ENCODE data around the gene CNPY3. TPM values are rescaled to one million over a fixed set of nuclear protein-coding genes. Genes with fewer than 3 reads are reported as not detected.

CNPY3 gene
- total RNA-seq = 31.3 and 44.8 TPM in 2 replicates

DNA sequence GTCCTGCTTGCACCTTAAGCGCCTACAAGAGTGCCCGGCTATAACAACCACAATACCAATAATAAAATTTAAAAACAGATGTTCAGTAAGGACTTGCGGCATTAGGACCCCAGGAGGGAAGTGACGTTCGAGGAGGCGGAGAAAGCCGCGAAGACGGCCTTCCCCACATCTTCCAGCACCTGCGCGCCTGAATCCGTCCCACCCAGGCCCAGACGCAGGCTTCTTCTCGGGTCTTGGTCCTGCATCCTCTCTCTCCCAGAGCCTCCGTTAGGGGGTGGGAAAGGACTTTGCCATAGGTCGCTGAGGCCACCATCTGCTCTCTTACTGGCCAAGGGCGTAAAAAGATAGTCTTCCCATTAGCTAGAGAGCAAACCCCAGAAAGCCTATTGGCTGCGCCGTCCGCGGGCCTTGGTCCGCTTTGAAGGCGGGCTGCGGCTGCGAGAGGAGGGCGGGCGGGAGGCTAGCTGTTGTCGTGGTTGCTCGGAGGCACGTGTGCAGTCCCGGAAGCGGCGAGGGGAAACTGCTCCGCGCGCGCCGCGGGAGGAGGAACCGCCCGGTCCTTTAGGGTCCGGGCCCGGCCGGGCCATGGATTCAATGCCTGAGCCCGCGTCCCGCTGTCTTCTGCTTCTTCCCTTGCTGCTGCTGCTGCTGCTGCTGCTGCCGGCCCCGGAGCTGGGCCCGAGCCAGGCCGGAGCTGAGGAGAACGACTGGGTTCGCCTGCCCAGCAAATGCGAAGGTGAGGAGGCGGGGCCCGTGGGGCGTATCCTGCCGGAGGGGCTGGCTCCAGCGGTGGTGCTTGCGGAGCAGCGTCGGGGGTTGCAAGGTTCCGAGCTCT is at the start of gene CNPY3:
Gene CNPY3 (plus strand): TSS at position 495 of the 835 bp plus-strand sequence. CDS start 91 bp downstream, at position 586.

DNA sequence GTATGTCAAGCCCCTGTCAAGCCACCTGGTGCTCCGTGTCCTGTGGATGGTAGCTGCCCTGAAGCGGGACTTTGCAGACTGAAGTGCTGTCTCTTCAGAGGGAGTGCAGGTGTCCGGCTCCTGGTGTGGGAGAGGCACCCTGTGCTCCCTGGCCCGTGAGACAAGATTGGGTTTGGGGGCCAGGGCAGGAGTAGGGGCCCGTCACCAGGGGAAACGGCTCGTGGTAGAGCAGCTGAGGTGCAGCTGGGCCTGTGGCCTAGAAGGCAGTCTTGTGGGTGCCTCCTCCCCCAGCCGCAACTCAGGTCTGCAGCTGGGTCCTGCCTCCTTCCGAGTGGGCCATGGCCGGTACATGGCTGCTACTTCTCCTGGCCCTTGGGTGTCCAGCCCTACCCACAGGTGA is 13.5 kb upstream of the CNPY3 start, which contains the start of gene PTCRA:
Gene PTCRA (plus strand): TSS at position 322 of the 400 bp plus-strand sequence. CDS start 17 bp downstream, at position 339.

DNA sequence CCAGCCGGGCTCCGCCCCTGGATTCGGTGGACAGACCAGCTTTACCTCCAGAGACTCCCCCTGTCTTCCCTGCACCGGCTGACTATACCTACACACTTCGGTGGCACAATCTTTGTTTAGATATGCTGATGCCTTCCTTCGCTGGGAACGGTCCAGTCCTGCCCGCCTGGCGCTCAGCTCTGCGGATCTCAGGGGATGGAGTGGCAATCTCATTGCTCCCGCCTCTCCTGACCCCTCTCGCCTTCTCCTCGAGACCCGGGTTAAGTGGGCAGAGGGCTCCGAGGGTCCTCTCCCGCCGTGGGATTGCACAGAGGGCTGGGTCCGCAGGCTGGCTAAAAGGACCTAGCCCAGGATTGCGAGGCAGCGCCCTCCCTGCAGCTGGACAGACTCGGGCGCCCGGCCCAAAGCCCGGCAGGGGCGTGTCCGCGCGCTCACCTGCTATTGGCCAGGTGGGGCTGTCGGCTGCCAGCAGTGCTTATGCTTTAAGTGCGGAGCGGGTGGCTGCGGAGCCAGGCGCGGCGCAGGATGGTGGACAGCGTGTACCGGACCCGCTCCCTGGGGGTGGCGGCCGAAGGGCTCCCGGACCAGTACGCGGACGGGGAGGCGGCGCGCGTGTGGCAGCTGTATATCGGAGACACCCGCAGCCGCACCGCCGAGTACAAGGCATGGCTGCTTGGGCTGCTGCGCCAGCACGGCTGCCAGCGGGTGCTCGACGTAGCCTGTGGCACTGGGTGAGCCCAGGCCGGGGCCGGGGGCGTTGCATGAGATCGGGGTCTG is 31.2 kb downstream of the CNPY3 start, which contains the start of gene GNMT:
Gene GNMT (plus strand): TSS at position 512 of the 777 bp plus-strand sequence. CDS start 14 bp downstream, at position 526.

DNA sequence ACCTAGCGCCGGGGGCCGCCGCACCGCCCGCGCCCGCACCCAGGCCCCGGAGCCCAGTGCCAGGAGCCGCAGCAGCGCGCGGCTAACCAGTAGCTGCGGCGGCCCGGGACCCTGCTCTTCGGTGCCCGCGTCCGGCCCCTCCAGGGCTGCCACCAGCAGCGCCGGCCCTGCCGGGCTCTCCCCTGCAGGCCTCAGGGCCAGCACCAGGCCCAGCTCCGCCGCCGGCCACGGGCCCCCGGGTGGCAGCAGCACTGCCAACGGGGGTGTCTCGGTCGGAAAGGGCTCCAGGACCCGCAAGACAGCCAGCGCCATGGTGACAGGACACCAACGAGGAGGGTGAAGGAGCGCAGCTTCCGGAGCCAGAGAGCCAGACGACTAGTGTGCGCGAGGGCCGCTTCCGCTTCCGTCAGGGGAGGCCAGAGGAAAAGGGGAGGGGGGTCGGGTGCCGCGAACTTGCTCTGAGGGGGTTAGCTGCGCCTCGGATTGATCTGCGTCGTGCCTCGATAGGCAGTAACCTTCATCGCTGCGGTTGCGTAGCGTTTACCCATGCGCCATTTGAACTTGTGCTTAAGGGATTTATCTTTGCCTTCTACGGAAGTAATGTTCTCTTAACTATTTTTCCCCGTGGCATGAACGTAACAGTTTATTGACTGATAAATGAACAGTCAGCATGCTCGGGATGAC is 49.7 kb downstream of the CNPY3 start, which contains the start of gene PEX6:
Gene PEX6 (minus strand): TSS at position 343 of the 684 bp plus-strand sequence. CDS start 31 bp downstream, at position 312.

DNA sequence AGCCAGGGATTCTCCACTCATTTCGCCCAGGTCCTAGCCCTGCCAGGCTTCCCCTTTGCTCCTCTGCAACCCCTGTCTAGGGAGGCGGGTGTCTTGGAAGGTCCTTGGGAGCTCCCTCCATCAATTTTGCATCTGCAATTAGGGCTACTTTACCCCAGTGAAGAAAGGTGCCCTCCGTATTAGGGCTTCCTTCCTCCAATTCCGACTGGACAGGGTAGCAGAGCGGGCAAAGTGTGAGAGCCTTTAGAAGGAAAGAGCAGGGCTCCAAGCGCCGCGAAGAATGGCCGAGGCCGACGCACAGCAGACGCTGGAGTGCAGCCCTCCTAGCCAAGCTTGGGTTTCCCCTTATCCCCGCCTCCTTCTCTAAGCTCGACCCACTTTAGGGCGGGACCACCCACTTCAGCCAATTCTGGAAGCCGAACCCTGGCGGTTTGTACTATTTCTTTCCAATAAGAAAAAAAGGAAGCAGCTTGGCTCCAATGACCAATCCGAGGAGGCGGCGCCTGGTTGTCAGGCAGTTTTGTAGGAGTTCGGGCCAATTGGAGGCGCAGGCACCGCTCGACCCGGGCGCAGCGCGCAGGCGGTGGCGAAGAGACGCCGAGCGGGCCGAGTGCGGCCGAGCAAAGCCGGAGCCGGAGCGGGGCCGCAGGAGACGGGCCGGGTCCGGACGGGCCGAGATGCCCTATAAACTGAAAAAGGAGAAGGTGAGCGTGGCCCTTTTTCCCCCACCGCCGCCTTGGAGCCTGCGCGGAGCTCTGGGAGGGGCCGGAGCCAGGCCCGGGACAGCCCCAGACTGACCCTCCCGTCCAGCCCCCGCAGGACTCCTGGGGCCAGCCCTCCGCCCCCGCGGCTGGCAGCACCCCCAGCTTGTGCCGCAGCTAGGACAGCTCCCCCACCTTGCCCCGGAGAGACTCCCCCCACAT is 55.0 kb downstream of the CNPY3 start, which contains the start of gene PPP2R5D:
Gene PPP2R5D (plus strand): TSS at position 570 of the 923 bp plus-strand sequence. CDS start 108 bp downstream, at position 678.

Other genes starting within 250 kb of the CNPY3 start
- gene PRPH2, start 206.9 kb upstream of the CNPY3 start, total RNA-seq = 3.0 and 3.1 TPM in 2 replicates
- gene TBCC, start 183.4 kb upstream of the CNPY3 start, total RNA-seq = 38.2 and 46.8 TPM in 2 replicates
- 4.7 and 6.0 TPM in 2 replicates for gene BICRAL, start 147.4 kb upstream of the CNPY3 start, total RNA-seq
- gene RPL7L1, start 49.9 kb upstream of the CNPY3 start, total RNA-seq = 61.5 and 65.8 TPM in 2 replicates
- not detected in 2 replicates for gene PTCRA, start 13.4 kb upstream of the CNPY3 start, total RNA-seq
- gene GNMT, start 31.3 kb downstream of the CNPY3 start, total RNA-seq = not detected in 2 replicates
- gene PEX6, start 49.7 kb downstream of the CNPY3 start, total RNA-seq = 30.1 and 40.1 TPM in 2 replicates
- gene PPP2R5D, start 55.1 kb downstream of the CNPY3 start, total RNA-seq = 40.0 and 50.5 TPM in 2 replicates
- 54.0 and 96.0 TPM in 2 replicates for gene MEA1, start 84.5 kb downstream of the CNPY3 start, total RNA-seq
- gene KLHDC3, start 84.8 kb downstream of the CNPY3 start, total RNA-seq = 112 and 172 TPM in 2 replicates
- 42.2 and 73.4 TPM in 2 replicates for gene RRP36, start 92.1 kb downstream of the CNPY3 start, total RNA-seq
- gene CUL7, start 124.4 kb downstream of the CNPY3 start, total RNA-seq = 22.2 and 27.6 TPM in 2 replicates
- 13.4 and 23.5 TPM in 2 replicates for gene MRPL2, start 130.0 kb downstream of the CNPY3 start, total RNA-seq
- 15.3 and 47.3 TPM in 2 replicates for gene KLC4, start 130.2 kb downstream of the CNPY3 start, total RNA-seq
- 171 and 174 TPM in 2 replicates for gene PTK7, start 146.8 kb downstream of the CNPY3 start, total RNA-seq
- 20.3 and 31.0 TPM in 2 replicates for gene SRF, start 241.8 kb downstream of the CNPY3 start, total RNA-seq

All from pericardium fibroblast (primary cell).